ENCODE results near the gene LHPP. TPM values are rescaled to one million over a fixed set of nuclear protein-coding genes. Genes with fewer than 3 reads are reported as not detected.

Gene LHPP
- total RNA-seq, 1 donor from 2014 or later, result 7.6 TPM

- Histone ChIP-seq H3K27ac (replicated peaks) (no peak overlapping the region), H3K27me3 (ENCODE audit: low read depth) (no peaks in the 10 kb centered on the region), H3K4me3 (no peak overlapping the region), H3K4me1 (no peaks in the 10 kb centered on the region), H3K9me3 (replicated peaks) (peaks cover 11% of the 10 kb centered on the region), H3K36me3 (no peaks in the 10 kb centered on the region)
- intact Hi-C loops (cut with micrococcal nuclease), result no loop called here
- TF ChIP-seq, protein P1, sequence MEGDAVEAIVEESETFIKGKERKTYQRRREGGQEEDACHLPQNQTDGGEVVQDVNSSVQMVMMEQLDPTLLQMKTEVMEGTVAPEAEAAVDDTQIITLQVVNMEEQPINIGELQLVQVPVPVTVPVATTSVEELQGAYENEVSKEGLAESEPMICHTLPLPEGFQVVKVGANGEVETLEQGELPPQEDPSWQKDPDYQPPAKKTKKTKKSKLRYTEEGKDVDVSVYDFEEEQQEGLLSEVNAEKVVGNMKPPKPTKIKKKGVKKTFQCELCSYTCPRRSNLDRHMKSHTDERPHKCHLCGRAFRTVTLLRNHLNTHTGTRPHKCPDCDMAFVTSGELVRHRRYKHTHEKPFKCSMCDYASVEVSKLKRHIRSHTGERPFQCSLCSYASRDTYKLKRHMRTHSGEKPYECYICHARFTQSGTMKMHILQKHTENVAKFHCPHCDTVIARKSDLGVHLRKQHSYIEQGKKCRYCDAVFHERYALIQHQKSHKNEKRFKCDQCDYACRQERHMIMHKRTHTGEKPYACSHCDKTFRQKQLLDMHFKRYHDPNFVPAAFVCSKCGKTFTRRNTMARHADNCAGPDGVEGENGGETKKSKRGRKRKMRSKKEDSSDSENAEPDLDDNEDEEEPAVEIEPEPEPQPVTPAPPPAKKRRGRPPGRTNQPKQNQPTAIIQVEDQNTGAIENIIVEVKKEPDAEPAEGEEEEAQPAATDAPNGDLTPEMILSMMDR (IDR thresholded peaks at IDR 0.05; ENCODE audit: borderline replicate concordance), result no peak
- DNase-seq, result no peak
Measured at GRCh38 chr10:124491105-124491504, 29.5 kb downstream of the LHPP start.

DNA sequence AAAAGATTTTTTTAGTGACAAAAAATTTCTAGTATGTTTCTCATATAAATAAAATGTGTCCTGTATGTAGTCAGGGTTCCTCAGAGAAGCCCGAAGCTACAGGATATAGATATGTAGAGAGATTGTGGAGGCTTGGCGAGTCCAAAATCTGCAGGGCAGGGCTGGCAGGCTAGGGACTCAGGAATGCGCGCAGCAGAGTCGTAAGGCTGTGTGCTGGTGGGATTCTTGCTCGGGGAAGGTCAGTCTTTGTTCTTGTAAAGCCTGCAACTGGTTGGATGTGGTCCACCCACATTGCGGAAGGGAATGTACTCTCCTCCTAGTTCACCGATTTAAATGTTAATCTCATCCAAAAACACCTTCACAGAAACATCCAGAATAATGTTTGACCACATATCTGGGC lies 30.6 kb downstream of the LHPP start:
- H3K4me1 ChIP-seq, result no peaks in the 10 kb centered on the region
- TF ChIP-seq, protein P1 (IDR thresholded peaks at IDR 0.05; ENCODE audit: borderline replicate concordance), result no peak
- intact Hi-C loops (cut with micrococcal nuclease), result no loop called here

DNA sequence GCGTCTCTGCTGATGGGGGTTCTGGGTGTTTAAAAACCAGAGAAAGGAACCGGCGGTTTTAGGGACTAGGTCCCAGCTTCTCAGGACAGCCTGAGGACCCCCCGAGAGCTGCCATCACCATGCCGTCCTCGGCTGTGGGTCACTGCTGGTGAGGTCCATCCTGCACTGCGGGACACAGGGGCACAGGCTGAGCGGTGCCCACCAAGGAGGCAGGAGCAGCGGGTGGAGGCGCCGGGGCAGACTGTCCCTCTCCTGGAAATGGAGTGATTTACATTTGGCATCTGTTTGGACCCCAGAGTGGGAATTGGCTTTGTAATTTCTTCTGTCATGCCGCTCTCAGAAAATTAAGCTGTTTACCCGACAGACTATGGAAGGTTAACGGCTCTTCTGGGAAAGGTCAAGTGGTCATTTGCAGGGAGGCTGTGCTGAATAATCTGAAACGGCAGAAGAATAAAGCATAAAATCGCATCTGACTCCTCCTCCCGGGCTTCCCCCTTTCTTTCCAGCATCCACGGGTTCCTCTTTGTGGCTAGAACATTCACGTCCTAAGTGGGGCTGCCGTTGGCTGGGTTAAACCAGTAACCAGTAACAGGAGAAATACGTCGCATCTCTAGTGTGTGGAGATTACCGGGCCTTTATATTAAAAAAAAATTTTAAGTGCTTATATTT lies 31.7 kb downstream of the LHPP start:
- intact Hi-C loops (cut with micrococcal nuclease), result no loop called here
- H3K27ac ChIP-seq (replicated peaks), result no peak overlapping the region
- DNase-seq, result no peak

More for the DNA sequence above, 30.6 kb downstream of the LHPP start:
- DNase-seq, result no peak
- H3K27me3 ChIP-seq (ENCODE audit: low read depth), result no peaks in the 10 kb centered on the region
- H3K4me3 ChIP-seq, result no peak overlapping the region
- no peak overlapping the region for H3K27ac ChIP-seq (replicated peaks)
- H3K9me3 ChIP-seq (replicated peaks), result peaks cover 2% of the 10 kb centered on the region
- no peaks in the 10 kb centered on the region for H3K36me3 ChIP-seq

GRCh38 chr10:124494046-124494807 lies 32.6 kb downstream of the LHPP start:
- DNase-seq, result no peak
- H3K4me1 ChIP-seq, result no peaks in the 10 kb centered on the region
- no peaks in the 10 kb centered on the region for H3K9me3 ChIP-seq (replicated peaks)
- no peaks in the 10 kb centered on the region for H3K27me3 ChIP-seq (ENCODE audit: low read depth)
- intact Hi-C loops (cut with micrococcal nuclease), result no loop called here
- no peaks in the 10 kb centered on the region for H3K36me3 ChIP-seq
- no peak overlapping the region for H3K4me3 ChIP-seq
- TF ChIP-seq, protein P1 (IDR thresholded peaks at IDR 0.05; ENCODE audit: borderline replicate concordance), result no peak
- no peak overlapping the region for H3K27ac ChIP-seq (replicated peaks)

More for the DNA sequence above, 31.7 kb downstream of the LHPP start:
- TF ChIP-seq, protein P1 (IDR thresholded peaks at IDR 0.05; ENCODE audit: borderline replicate concordance), result no peak
- no peaks in the 10 kb centered on the region for H3K4me1 ChIP-seq
- H3K27me3 ChIP-seq (ENCODE audit: low read depth), result no peaks in the 10 kb centered on the region
- no peak overlapping the region for H3K4me3 ChIP-seq
- H3K36me3 ChIP-seq, result no peaks in the 10 kb centered on the region
- H3K9me3 ChIP-seq (replicated peaks), result no peaks in the 10 kb centered on the region

DNA sequence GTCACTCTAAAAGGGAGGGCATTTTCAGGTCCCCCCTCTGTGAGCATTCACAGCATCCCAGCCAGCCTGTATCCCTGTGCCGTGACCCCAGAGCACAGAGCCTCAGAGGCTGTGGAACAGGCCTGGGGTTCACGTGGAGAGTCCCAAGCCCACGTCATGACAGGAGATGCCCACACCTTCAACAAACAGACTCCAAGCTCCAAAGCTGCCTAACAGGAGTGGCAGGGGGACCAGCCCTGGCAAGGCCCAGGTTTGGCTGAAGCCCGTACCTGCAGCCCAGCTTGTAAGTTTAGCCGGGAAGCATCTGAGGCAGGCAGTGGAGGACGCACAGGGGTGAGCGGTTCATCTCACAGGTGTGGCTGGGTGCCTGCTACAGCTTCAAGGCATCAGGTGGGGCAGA lies 33.5 kb downstream of the LHPP start:
- Histone ChIP-seq H3K9me3 (replicated peaks) (no peaks in the 10 kb centered on the region), H3K4me1 (no peaks in the 10 kb centered on the region), H3K36me3 (no peaks in the 10 kb centered on the region), H3K27me3 (ENCODE audit: low read depth) (no peaks in the 10 kb centered on the region), H3K27ac (replicated peaks) (no peak overlapping the region), H3K4me3 (no peak overlapping the region)
- no peak for DNase-seq
- intact Hi-C loops (cut with micrococcal nuclease), result no loop called here
- TF ChIP-seq, protein P1 (IDR thresholded peaks at IDR 0.05; ENCODE audit: borderline replicate concordance), result no peak
